Thyroid gland (tissue), 4 donors: ENCODE measurements around the gene DMD.

Experiments used
- POLR2A ChIP-seq, 2 donors: fragments of 450-650 bp; IDR thresholded peaks; one replicate each; pipeline ENCODE4 v1.6.1; 2017; ENCODE audit warnings: antibody characterized with exemption in 2 of 2, mild to moderate bottlenecking in 2 of 2, moderate library complexity in 1 of 2
- TF ChIP-seq, protein P1 (sequence below), 6 experiments: fragments of 200-600 bp in 3 of 6; fragments of 450-650 bp in 3 of 6; sonication (generic) in 3 of 6; IDR thresholded peaks; one replicate each; pipeline ENCODE4 v1.5.1; 2016 to 2019; ENCODE audit warnings: antibody characterized with exemption in 6 of 6, mild to moderate bottlenecking in 2 of 6, inconsistent platforms in 1 of 6, moderate library complexity in 1 of 6

DNA sequence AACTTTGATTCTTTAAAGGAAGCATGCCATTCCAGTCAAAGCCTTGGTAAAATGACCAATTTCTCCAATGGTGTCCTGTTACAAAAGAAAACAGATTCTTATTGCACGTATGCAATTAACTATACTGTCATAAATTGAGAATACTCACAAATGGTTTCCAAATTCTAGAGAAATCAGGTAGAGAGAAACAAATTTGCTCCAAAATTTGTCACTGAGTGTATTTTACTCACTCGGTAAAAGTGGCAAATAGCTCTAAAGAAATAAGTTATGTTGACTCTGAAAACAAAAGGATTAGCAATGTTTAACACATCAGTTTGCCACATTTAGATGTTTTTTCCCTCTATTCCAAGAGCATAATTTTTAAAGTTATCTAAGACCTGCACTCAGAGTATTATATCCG is 133.1 kb downstream of the DMD start:
- no peak for TF ChIP-seq POLR2A (IDR thresholded peaks at IDR 0.05)
- TF ChIP-seq, protein P1, sequence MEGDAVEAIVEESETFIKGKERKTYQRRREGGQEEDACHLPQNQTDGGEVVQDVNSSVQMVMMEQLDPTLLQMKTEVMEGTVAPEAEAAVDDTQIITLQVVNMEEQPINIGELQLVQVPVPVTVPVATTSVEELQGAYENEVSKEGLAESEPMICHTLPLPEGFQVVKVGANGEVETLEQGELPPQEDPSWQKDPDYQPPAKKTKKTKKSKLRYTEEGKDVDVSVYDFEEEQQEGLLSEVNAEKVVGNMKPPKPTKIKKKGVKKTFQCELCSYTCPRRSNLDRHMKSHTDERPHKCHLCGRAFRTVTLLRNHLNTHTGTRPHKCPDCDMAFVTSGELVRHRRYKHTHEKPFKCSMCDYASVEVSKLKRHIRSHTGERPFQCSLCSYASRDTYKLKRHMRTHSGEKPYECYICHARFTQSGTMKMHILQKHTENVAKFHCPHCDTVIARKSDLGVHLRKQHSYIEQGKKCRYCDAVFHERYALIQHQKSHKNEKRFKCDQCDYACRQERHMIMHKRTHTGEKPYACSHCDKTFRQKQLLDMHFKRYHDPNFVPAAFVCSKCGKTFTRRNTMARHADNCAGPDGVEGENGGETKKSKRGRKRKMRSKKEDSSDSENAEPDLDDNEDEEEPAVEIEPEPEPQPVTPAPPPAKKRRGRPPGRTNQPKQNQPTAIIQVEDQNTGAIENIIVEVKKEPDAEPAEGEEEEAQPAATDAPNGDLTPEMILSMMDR (IDR thresholded peaks at IDR 0.05), result no peak
